Measurements from ENCODE around the gene ALDH3B1.

The ALDH3B1 gene

GRCh38 chr11:68047437-68048290, 37.5 kb downstream of the ALDH3B1 start:
- DNase-seq, result no peak

DNA sequence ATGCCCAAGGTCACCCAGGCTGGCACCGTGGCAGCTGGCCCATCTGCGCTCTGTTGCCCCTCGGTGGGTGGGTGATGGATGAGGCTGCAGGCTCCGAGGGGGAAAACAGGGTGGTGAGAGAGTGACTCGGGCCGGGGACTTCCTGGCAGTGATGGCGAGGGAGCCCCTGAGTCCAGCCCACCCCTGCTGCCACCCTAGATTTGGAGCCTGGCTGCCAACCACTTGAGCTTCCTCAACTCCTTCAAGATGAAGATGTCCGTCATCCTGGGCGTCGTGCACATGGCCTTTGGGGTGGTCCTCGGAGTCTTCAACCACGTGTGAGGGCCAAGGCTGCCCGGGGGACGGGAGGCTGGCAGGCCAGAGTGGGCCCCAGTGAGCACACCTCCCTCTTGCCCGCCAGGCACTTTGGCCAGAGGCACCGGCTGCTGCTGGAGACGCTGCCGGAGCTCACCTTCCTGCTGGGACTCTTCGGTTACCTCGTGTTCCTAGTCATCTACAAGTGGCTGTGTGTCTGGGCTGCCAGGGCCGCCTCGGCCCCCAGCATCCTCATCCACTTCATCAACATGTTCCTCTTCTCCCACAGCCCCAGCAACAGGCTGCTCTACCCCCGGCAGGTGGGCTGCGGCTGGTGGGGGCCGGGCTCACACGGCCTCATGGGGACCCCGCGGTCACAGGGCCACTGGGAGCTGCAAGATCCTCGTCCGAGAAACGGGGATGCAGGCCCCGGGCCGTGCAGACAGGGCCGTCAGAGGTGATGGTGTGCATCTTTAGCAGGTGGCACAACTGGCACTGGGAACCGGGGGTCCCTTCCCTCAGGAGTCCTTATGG, 38.8 kb downstream of the ALDH3B1 start:
- no peak for DNase-seq

DNA sequence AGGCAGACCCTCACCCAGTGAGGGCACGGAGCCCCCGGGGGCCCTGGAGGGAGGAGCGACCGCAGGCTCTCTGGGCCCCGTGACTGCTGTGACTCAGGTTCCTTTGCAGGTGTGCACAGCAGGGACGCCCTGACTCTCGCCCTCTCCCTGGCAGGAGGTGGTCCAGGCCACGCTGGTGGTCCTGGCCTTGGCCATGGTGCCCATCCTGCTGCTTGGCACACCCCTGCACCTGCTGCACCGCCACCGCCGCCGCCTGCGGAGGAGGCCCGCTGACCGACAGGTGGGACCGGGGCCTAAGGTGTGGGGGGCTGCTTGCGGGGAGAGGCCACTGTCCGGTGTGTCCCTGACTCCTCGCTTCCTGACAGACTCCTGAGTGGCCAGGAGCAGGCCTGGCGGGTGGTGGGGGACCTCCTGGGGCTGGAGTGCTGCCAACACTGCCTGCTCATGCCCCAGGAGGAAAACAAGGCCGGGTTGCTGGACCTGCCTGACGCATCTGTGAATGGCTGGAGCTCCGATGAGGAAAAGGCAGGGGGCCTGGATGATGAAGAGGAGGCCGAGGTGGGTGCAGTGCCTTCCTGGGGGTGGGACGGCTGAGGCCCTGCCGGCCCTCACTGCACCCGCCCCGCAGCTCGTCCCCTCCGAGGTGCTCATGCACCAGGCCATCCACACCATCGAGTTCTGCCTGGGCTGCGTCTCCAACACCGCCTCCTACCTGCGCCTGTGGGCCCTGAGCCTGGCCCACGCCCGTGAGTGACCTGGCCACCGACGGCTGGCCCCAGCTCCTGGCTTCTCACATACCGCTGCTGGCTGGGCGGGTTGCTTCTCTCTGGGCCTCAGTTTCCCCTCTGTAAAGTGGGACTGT, 39.6 kb downstream of the ALDH3B1 start:
- DNase-seq, result no peak

DNA sequence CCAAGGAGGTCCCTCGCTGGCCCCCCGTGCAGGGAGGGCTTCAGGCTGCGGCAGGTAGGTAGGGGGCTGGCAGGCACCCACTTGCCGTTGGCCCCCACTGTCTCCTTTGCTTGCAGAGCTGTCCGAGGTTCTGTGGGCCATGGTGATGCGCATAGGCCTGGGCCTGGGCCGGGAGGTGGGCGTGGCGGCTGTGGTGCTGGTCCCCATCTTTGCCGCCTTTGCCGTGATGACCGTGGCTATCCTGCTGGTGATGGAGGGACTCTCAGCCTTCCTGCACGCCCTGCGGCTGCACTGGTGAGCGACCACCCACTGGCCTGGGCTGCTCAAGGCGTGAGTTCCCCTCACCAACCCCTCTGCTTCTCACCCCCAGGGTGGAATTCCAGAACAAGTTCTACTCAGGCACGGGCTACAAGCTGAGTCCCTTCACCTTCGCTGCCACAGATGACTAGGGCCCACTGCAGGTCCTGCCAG, 40.3 kb downstream of the ALDH3B1 start:
- no peak for DNase-seq

DNA sequence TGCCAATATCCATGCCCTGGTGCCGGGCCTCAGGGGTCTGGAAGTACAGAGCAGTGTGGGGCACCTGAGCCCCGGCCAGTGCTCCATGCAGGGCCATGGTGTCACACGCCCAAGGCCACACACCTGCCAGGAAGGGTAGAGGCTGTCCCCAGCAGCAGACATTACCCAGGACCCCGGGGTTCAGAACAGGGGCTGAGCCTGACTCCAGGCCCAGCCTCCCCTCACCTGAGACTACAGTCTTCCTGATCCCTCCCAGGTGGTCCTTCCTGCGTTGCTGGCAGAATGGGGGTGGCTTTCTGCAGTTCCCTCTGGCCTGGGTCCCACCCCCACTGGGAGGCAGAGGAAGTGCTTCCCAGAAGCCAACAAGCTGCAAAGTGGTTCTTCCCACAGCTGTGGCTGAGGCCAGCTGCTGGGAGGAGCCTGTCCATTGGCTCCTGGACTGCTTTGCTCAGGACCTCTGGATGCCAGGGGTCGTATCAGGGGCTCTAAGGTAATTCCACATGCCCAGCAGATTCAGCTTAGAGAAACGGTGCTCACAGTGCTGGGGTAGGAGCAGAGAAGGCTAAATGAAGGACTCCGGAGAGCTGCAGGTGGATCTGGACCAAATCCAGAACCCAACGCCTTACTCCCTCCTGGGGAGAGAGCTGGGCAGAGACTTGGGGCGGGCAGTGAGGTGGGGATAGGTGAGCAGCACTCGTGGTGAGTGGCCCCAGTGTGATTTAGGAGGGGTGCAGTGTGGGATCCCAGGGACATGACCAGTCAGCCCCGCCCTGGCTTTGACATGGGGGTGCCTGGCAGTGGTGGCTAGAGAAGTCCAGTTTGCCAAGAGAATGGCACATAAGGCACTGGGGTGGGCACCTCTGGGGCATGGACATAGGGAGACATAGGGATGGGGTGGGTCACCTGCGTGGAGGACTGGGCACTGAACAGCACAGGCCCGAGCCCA, 41.3 kb downstream of the ALDH3B1 start:
- DNase-seq, result no peak

GRCh38 chr11:68052137-68052873, 42.2 kb downstream of the ALDH3B1 start:
- no peak for DNase-seq

DNA sequence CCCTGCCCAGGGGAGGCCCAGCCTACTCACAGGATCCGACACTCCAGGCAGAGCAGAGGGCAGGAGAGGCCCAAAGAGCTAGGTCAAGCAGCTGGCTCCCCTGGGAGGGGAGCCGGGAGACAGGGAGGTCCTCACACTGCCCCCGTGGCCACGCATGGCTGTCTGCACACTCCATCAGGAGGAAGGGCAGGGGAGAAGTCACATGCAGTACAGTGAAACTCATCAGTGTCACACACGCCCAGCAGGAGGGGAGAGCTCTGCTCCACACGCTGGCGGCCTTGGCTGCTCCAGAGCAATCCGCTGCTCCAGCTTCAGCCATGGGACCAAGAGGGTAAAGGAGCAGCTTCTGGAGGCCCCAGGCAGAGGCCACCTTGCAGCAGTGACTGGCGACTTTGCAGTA, 43.0 kb downstream of the ALDH3B1 start:
- no peak for DNase-seq

DNA sequence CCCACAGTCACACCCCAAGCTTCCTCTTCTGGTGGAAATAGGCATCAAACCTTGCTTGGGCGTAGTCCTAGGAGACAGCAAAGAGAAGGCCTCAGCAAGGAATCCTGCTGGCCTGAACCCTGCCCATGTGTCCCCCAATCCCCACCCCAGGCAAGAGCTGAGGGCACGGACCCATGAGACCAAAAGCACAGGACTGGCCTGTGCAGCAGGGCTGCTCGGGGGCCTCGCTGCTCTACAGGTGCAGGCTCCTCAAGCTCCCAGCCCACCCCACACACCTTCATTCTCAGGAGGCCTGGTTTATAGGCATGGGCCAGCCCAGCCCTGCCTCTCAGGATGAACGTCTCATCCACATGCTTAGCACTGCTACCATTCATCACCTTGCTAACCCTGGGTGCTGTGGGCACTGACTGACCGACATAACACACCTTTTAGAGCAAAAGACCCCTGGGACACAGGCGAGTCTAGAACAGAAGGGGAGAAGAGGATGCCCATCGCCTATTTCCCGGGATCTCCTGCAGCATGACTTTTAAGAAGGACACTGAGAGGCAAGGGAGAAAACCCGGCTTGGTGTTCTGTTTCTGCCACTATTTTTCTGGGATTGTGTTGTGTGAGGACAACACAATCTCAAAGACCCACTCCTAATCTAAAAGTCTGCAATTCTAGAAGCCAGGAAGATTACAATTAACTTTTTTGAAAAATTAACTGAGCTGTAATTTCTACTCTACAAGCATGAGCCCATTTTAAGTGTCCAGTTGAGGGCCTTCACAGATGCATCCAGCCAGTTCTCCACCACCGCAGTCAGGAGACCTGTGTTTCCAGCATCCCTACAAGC, 44.1 kb downstream of the ALDH3B1 start:
- DNase-seq, result no peak

GRCh38 chr11:68056317-68057285, 46.5 kb downstream of the ALDH3B1 start:
- DNase-seq, result no peak

DNA sequence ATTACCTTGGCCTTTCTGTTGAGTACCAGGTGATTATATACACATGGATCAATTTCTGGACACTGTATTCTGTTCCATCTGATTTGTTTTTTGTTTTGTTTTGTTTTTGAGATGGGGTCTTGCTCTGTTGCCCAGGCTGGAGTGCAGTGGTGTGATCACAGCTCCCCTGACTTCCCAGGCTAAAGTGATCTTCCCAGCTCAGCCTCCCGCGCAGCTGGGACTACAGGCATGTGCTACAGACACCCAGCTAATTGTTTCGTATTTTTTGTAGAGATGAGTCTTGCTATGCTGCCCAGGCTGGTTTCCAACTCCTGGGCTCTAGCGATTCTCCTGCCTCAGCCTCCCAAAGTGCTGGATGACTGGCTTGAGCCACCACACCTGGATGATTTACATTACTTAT, 47.7 kb downstream of the ALDH3B1 start:
- no peak for DNase-seq

- no peak for DNase-seq
Observed at GRCh38 chr11:68061508-68061907, 51.4 kb downstream of the ALDH3B1 start.

GRCh38 chr11:68064926-68065325, 54.8 kb downstream of the ALDH3B1 start:
- DNase-seq, result no peak

DNA sequence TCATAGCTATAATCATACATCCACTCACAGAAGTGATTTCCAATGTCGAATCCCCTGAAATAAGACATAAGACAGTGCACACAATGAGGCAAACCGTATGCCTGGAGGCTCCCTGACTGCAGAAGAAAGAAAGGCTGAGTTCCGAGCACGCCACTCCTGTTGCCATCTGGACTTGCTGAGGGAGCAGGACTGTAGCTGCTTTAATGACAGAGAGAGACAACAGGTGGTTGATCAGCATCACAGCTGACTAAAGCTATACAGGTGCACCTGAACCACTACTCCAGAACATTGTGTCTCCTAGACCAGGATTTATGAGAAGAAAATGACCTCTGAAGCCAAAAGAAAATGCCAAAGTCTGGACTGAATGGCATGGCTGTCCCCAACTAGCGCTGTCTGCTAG, 55.7 kb downstream of the ALDH3B1 start:
- no peak for DNase-seq

DNA sequence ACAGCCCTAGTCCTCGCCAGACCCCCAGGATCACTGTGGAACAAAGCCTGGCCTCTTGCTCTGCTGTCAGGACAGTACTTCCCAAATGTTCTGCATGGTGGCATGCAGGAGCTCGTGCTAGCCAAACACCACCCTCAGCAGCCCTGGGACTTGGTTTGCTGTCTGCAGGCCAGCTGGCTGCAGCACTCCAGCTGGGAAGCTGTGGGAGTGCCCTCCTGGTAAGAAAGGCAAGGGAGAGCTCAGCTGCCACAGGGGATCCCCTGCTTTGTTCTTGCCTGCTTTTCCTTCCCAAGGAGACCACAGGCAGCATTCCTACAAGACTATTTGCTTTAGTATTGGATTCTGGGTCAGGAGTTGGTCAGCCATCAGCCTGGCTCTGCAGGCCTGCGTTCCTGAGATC, 56.6 kb downstream of the ALDH3B1 start:
- no peak for DNase-seq

DNA sequence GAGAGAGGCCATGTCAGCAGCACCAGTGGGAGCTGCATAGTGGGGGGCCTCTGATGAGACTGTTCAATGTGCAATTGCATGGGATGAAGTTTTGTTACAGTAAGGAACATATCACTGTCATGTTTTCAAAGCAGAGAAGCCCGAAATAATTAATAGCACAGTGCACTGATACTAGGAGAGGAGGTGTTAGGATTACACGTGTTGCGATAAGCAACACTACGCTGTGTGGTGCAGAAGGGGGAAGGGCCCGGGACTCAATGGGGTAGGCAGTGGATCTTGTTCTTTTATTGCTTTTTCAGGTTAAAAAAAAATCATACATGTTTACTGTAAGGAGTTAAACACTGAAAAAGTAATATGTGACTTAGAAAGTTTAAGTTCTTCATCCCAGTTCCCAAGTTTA, 57.9 kb downstream of the ALDH3B1 start:
- no peak for DNase-seq

DNA sequence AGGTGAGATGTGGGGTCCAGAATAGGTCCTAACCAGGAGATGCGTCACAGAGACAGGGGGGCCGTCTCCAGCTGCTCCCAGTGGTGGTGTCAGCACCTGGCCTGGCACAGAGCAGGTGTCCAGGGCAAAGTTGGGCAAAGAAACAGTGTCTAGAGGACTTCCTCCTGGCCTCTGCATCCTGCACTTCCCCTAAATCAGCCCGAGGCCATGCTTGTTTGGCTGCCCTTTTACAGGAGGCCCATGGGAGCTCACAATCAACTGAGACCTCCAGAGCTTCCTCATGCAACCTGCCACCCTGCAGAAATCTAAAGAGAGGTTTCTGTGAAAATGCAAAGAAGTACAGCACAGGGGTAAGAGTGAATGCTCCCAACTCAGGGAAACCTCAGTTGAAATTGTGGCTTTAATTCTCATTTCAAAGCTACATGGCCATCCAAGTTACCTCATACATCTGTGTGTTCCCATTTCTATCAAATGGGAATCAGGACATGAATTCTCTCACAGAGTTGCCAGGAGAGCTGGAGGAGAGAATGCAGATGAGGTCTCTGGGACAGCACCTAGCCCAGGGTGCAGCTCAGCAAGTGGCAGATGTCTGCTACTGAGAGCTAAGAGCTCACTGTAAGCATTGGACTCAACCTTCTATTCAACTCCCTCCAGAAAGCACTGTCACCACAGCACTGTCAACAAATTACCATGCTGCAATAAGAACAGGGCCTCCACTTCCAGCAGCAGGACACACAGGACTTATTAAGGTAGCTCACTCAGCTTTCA, 61.3 kb downstream of the ALDH3B1 start:
- DNase-seq, result no peak

DNA sequence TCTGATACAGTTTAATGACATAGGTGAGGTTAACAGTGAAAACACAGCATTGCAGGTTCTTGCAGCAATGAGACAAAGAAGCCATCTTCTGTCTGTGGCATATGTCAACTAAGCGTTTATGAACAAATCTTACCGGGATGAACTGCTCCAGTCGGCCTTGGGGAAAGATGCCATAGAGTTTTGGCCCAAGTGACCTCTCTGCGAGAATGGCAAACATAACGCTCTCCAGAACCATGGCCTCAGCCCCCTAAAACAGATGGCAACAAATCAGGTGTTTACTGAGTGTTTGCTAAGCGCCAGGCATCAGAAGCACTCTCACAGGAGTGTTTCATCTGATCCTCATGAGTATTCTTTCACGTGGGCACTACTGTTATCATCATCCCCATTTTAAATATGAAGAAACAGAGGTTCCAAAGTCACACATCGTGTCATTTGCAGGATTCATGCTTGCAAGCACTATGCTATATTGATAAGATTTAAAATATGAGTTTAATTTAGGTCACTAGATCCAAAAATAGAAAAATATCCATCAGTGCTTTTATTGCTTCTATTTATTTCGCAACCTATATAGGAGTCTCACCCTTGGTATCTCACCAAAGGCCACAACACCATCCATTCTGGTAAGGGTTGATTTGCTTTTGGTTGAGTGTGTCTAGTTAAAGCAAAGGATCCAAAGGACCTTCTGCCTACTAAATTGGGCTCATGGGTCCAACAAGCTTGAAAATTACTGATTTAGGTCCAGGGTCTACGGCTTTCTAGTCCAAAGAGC, 64.6 kb downstream of the ALDH3B1 start:
- no peak for DNase-seq
